Measurements from ENCODE around the gene GRB2. TPM values are rescaled to one million over a fixed set of nuclear protein-coding genes. Genes with fewer than 3 reads are reported as not detected.

The GRB2 gene
- total and polyA plus RNA-seq, 10 of the 15 experiments (the other 5 are each of a cell fraction or from before 2014, with no cell fraction given), result 113 to 268 (median 158) TPM

- TF ChIP-seq PKNOX1 (IDR thresholded peaks at IDR 0.05) (peak; percentile 93), MTA2 (IDR thresholded peaks at IDR 0.05; ENCODE audit: low read depth) (peak; percentile 45; the same call in 1 of the 2 replicates), NFYA (IDR thresholded peaks at IDR 0.05; ENCODE audit: borderline replicate concordance, low read depth, low read length) (no peak), IKZF2 (IDR thresholded peaks at IDR 0.05) (peak; percentile 11 to 30; a peak in 2 of 4 replicates), WRNIP1 (IDR thresholded peaks at IDR 0.05; ENCODE audit: borderline replicate concordance, low read depth, low read length) (0 out of 2 replicates have a peak, but pooled peaks have one; percentile 71), ZNF622 (IDR thresholded peaks at IDR 0.05) (no peak), ZNF592 (IDR thresholded peaks at IDR 0.05) (no peak), POLR2A (IDR thresholded peaks at IDR 0.05; ENCODE audit: low read depth, low read length) (no peak), CHD2 (IDR thresholded peaks at IDR 0.05; ENCODE audit: borderline replicate concordance, low read depth, low read length) (peak; percentile 67; the same call in 1 of the 2 replicates), BHLHE40 (IDR thresholded peaks at IDR 0.05; ENCODE audit: borderline replicate concordance in 1 of 2, low read depth in 2 of 2, low read length in 1 of 2) (peak in 1 of 2 experiments; percentile 28; a peak in 3 of 4 replicates), POLR2AphosphoS5 (IDR thresholded peaks at IDR 0.05; ENCODE audit: low read length) (no peak), GATAD2B (conservative IDR thresholded peaks at IDR 0.05; ENCODE audit: low read depth) (no peak), ETV6 (conservative IDR thresholded peaks at IDR 0.05 in 1 of 2, IDR thresholded peaks at IDR 0.05 in 1 of 2; ENCODE audit: borderline replicate concordance in 1 of 2, low read depth in 1 of 2) (0 out of 4 replicates have a peak, but pooled peaks of 1 of the 2 experiments have one; percentile 16), MLLT1 (IDR thresholded peaks at IDR 0.05) (no peak), RBBP5 (conservative IDR thresholded peaks at IDR 0.05) (no peak), KLF5 (IDR thresholded peaks at IDR 0.05; ENCODE audit: partially characterized antibody) (no peak), E4F1 (IDR thresholded peaks at IDR 0.05; ENCODE audit: borderline replicate concordance, partially characterized antibody) (no peak), TBL1XR1 (IDR thresholded peaks at IDR 0.05; ENCODE audit: low read depth, low read length) (no peak), RAD51 (IDR thresholded peaks at IDR 0.05) (peak; percentile 69; the same call in 1 of the 2 replicates)
Observed at GRCh38 chr17:75345514-75346167, 59.8 kb downstream of the GRB2 start (continued).

All from GM12878 (cell line).